Measurements from ENCODE around the gene PBXIP1. TPM values are rescaled to one million over a fixed set of nuclear protein-coding genes. Genes with fewer than 3 reads are reported as not detected.

PBXIP1 gene
- total and polyA plus RNA-seq, 2 of the 13 experiments (the other 11 are each of a cell fraction or from before 2014, with no cell fraction given): 16.3 to 31.9 TPM

DNA sequence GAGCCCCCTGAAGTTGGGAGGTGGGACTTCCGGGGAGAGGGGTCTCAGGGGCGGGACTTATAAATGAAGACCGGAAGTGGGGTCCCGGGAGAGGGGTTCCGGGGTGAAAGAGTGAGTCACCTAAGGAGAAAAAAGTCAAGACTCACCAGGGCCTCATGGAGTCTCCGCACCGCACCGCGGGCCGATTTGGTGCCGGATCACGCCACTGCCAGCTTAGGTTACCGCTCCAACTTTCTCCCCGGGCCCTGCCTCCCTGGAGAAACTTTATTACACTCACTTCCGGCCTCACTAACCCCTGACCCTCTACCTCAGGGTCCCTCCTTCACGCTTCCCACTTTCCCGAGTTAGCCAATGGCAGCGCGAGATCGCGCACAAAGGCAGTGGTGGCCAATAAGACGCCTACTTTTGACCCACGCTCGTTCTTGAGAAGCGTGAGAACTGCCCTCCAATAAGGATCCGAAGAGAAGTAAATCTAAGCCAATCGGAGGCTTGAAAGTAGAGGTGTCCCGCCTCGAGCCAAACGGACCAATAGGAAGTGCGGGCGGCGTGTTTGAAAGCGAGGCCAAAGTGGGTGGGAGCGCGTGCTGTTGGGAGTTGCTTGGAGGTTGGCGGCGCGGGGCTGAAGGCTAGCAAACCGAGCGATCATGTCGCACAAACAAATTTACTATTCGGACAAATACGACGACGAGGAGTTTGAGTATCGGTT lies 18.4 kb upstream of the PBXIP1 start, which contains the start of gene CKS1B (continued):
- TF ChIP-seq, protein P1, sequence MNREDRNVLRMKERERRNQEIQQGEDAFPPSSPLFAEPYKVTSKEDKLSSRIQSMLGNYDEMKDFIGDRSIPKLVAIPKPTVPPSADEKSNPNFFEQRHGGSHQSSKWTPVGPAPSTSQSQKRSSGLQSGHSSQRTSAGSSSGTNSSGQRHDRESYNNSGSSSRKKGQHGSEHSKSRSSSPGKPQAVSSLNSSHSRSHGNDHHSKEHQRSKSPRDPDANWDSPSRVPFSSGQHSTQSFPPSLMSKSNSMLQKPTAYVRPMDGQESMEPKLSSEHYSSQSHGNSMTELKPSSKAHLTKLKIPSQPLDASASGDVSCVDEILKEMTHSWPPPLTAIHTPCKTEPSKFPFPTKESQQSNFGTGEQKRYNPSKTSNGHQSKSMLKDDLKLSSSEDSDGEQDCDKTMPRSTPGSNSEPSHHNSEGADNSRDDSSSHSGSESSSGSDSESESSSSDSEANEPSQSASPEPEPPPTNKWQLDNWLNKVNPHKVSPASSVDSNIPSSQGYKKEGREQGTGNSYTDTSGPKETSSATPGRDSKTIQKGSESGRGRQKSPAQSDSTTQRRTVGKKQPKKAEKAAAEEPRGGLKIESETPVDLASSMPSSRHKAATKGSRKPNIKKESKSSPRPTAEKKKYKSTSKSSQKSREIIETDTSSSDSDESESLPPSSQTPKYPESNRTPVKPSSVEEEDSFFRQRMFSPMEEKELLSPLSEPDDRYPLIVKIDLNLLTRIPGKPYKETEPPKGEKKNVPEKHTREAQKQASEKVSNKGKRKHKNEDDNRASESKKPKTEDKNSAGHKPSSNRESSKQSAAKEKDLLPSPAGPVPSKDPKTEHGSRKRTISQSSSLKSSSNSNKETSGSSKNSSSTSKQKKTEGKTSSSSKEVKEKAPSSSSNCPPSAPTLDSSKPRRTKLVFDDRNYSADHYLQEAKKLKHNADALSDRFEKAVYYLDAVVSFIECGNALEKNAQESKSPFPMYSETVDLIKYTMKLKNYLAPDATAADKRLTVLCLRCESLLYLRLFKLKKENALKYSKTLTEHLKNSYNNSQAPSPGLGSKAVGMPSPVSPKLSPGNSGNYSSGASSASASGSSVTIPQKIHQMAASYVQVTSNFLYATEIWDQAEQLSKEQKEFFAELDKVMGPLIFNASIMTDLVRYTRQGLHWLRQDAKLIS (CRISPR knock-in tag; IDR thresholded peaks at IDR 0.05): no peak
- TF ChIP-seq, protein P2, sequence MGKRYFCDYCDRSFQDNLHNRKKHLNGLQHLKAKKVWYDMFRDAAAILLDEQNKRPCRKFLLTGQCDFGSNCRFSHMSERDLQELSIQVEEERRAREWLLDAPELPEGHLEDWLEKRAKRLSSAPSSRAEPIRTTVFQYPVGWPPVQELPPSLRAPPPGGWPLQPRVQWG (CRISPR knock-in tag; IDR thresholded peaks at IDR 0.05; ENCODE audit: borderline replicate concordance, low read depth): no peak
- TF ChIP-seq, protein P3, sequence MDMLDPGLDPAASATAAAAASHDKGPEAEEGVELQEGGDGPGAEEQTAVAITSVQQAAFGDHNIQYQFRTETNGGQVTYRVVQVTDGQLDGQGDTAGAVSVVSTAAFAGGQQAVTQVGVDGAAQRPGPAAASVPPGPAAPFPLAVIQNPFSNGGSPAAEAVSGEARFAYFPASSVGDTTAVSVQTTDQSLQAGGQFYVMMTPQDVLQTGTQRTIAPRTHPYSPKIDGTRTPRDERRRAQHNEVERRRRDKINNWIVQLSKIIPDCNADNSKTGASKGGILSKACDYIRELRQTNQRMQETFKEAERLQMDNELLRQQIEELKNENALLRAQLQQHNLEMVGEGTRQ (IDR thresholded peaks at IDR 0.05; ENCODE audit: low read depth, low read length): no peak
- TF ChIP-seq, protein P3 (CRISPR knock-in tag; IDR thresholded peaks at IDR 0.05; ENCODE audit: borderline replicate concordance): 0 out of 2 replicates have a peak, but pooled peaks have one; percentile 16
- no peak for TF ChIP-seq ZKSCAN8 (CRISPR knock-in tag; IDR thresholded peaks at IDR 0.05; ENCODE audit: borderline replicate concordance)
- 0 out of 2 replicates have a peak, but pooled peaks have one; percentile 31 for TF ChIP-seq GATA4 (IDR thresholded peaks at IDR 0.05; ENCODE audit: borderline replicate concordance, low read depth)
- TF ChIP-seq ZNF251 (CRISPR knock-in tag; IDR thresholded peaks at IDR 0.05): no peak
- TF ChIP-seq FOXK1 (CRISPR knock-in tag; IDR thresholded peaks at IDR 0.05; ENCODE audit: borderline replicate concordance, low read depth): peak; percentile 82; the same call in 1 of the 2 replicates
- TF ChIP-seq, protein P4, sequence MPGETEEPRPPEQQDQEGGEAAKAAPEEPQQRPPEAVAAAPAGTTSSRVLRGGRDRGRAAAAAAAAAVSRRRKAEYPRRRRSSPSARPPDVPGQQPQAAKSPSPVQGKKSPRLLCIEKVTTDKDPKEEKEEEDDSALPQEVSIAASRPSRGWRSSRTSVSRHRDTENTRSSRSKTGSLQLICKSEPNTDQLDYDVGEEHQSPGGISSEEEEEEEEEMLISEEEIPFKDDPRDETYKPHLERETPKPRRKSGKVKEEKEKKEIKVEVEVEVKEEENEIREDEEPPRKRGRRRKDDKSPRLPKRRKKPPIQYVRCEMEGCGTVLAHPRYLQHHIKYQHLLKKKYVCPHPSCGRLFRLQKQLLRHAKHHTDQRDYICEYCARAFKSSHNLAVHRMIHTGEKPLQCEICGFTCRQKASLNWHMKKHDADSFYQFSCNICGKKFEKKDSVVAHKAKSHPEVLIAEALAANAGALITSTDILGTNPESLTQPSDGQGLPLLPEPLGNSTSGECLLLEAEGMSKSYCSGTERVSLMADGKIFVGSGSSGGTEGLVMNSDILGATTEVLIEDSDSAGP (CRISPR knock-in tag; IDR thresholded peaks at IDR 0.05; ENCODE audit: borderline replicate concordance): peak; percentile 63; the same call in 1 of the 2 replicates
- TF ChIP-seq SOX6 (IDR thresholded peaks at IDR 0.05): no peak
- TF ChIP-seq SOX6 (CRISPR knock-in tag; IDR thresholded peaks at IDR 0.05): no peak; the same call in 1 of the 2 replicates
- no peak for TF ChIP-seq ARNTL (CRISPR knock-in tag; IDR thresholded peaks at IDR 0.05)
- no peak for TF ChIP-seq FOXM1 (CRISPR knock-in tag; IDR thresholded peaks at IDR 0.05)
- TF ChIP-seq ZNF713 (CRISPR knock-in tag; IDR thresholded peaks at IDR 0.05): no peak
- TF ChIP-seq ZBTB7B (CRISPR knock-in tag; IDR thresholded peaks at IDR 0.05): peak; percentile 49
- no peak for TF ChIP-seq FOXA3 (CRISPR knock-in tag; IDR thresholded peaks at IDR 0.05)
- TF ChIP-seq NCOA5 (CRISPR knock-in tag; IDR thresholded peaks at IDR 0.05): no peak
- no peak for TF ChIP-seq ZNF773 (CRISPR knock-in tag; IDR thresholded peaks at IDR 0.05; ENCODE audit: borderline replicate concordance)
- peak; percentile 42; the same call in 1 of the 2 replicates for TF ChIP-seq KDM2A (CRISPR knock-in tag; IDR thresholded peaks at IDR 0.05; ENCODE audit: borderline replicate concordance, low read depth)
- TF ChIP-seq FOSL1 (CRISPR knock-in tag; IDR thresholded peaks at IDR 0.05; ENCODE audit: borderline replicate concordance): no peak
- TF ChIP-seq, protein P5, sequence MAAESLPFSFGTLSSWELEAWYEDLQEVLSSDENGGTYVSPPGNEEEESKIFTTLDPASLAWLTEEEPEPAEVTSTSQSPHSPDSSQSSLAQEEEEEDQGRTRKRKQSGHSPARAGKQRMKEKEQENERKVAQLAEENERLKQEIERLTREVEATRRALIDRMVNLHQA (CRISPR knock-in tag; IDR thresholded peaks at IDR 0.05): no peak
- no peak for TF ChIP-seq SMAD1 (CRISPR knock-in tag; IDR thresholded peaks at IDR 0.05; ENCODE audit: borderline replicate concordance, low read depth)
